ENCODE data around the gene CD34. TPM values are rescaled to one million over a fixed set of nuclear protein-coding genes. Genes with fewer than 3 reads are reported as not detected.

CD34 gene
- polyA plus RNA-seq, 4 donors = 1.1 to 23.7 (median 9.7) TPM

GRCh38 chr1:207867136-207868109, 43.5 kb downstream of the CD34 start:
- no peak for FAIRE-seq
- DNase-seq = no peak
- Histone ChIP-seq H3K27me3 (ENCODE audit: control insufficient read depth in 3 of 3, insufficient read depth in 3 of 3, low read length in 3 of 3) (no peaks in the 10 kb centered on the region), H3K4me3 (ENCODE audit: low read depth in 1 of 3, low read length in 3 of 3) (peak overlapping the region; percentile 61 to 84 (median 78)), H3K36me3 (ENCODE audit: control insufficient read depth in 3 of 3, insufficient read depth in 2 of 3, low read depth in 1 of 3, low read length in 3 of 3) (peaks cover 0 to 21% (median 0%) of the 10 kb centered on the region in 3 donors), H3K4me1 (ENCODE audit: control insufficient read depth in 3 of 3, insufficient read depth in 2 of 3, low read depth in 1 of 3, low read length in 2 of 3) (peaks cover 0 to 22% (median 6%) of the 10 kb centered on the region in 3 donors), H3K9me3 (ENCODE audit: control insufficient read depth in 2 of 2, insufficient read depth in 1 of 2, low read depth in 1 of 2, low read length in 1 of 2) (no peaks in the 10 kb centered on the region), H3K27ac (ENCODE audit: low read depth in 1 of 3, low read length in 2 of 3) (peak overlapping the region in 2 of 3 donors; percentile 22 to 83)
- WGBS, 3 donors = 62 to 74% (median 65%) methylated on average over 19 of the region's 19 CpGs

- FAIRE-seq = no peak
- H3K27ac ChIP-seq (ENCODE audit: low read depth in 1 of 3, low read length in 2 of 3) = peak overlapping the region in 1 of 3 donors; percentile 83
- peaks cover 0 to 25% (median 0%) of the 10 kb centered on the region in 3 donors for H3K36me3 ChIP-seq (ENCODE audit: control insufficient read depth in 3 of 3, insufficient read depth in 2 of 3, low read depth in 1 of 3, low read length in 3 of 3)
- 60 to 84% (median 76%) methylated on average over 9 of the region's 9 CpGs for WGBS, 3 donors
- H3K27me3 ChIP-seq (ENCODE audit: control insufficient read depth in 3 of 3, insufficient read depth in 3 of 3, low read length in 3 of 3) = no peaks in the 10 kb centered on the region
- H3K4me3 ChIP-seq (ENCODE audit: low read depth in 1 of 3, low read length in 3 of 3) = no peak overlapping the region
- DNase-seq = no peak
- H3K9me3 ChIP-seq (ENCODE audit: control insufficient read depth in 2 of 2, insufficient read depth in 1 of 2, low read depth in 1 of 2, low read length in 1 of 2) = no peaks in the 10 kb centered on the region
- H3K4me1 ChIP-seq (ENCODE audit: control insufficient read depth in 3 of 3, insufficient read depth in 2 of 3, low read depth in 1 of 3, low read length in 2 of 3) = peaks cover 0 to 22% (median 6%) of the 10 kb centered on the region in 3 donors
Observed at GRCh38 chr1:207866471-207867135, 44.3 kb downstream of the CD34 start.

GRCh38 chr1:207863893-207864535, 46.9 kb downstream of the CD34 start:
- Histone ChIP-seq H3K4me3 (ENCODE audit: low read depth in 1 of 3, low read length in 3 of 3) (no peak overlapping the region), H3K9me3 (ENCODE audit: control insufficient read depth in 2 of 2, insufficient read depth in 1 of 2, low read depth in 1 of 2, low read length in 1 of 2) (no peaks in the 10 kb centered on the region), H3K27me3 (ENCODE audit: control insufficient read depth in 3 of 3, insufficient read depth in 3 of 3, low read length in 3 of 3) (no peaks in the 10 kb centered on the region), H3K27ac (ENCODE audit: low read depth in 1 of 3, low read length in 2 of 3) (peak overlapping the region in 1 of 3 donors; percentile 32), H3K4me1 (ENCODE audit: control insufficient read depth in 3 of 3, insufficient read depth in 2 of 3, low read depth in 1 of 3, low read length in 2 of 3) (peaks cover 0 to 10% (median 6%) of the 10 kb centered on the region in 3 donors), H3K36me3 (ENCODE audit: control insufficient read depth in 3 of 3, insufficient read depth in 2 of 3, low read depth in 1 of 3, low read length in 3 of 3) (peaks cover 0 to 25% (median 0%) of the 10 kb centered on the region in 3 donors)
- WGBS, 3 donors = 60 to 77% (median 68%) methylated on average over 8 of the region's 8 CpGs
- DNase-seq = peak in 1 of 2 donors; percentile 31
- FAIRE-seq = no peak

- Histone ChIP-seq H3K9me3 (ENCODE audit: control insufficient read depth in 2 of 2, insufficient read depth in 1 of 2, low read depth in 1 of 2, low read length in 1 of 2) (no peaks in the 10 kb centered on the region), H3K4me3 (ENCODE audit: low read depth in 1 of 3, low read length in 3 of 3) (no peak overlapping the region), H3K27ac (ENCODE audit: low read depth in 1 of 3, low read length in 2 of 3) (no peak overlapping the region), H3K27me3 (ENCODE audit: control insufficient read depth in 3 of 3, insufficient read depth in 3 of 3, low read length in 3 of 3) (no peaks in the 10 kb centered on the region), H3K36me3 (ENCODE audit: control insufficient read depth in 3 of 3, insufficient read depth in 2 of 3, low read depth in 1 of 3, low read length in 3 of 3) (peaks cover 0 to 21% (median 0%) of the 10 kb centered on the region in 3 donors), H3K4me1 (ENCODE audit: control insufficient read depth in 3 of 3, insufficient read depth in 2 of 3, low read depth in 1 of 3, low read length in 2 of 3) (peaks cover 0 to 12% (median 5%) of the 10 kb centered on the region in 3 donors)
- 70 to 83% (median 75%) methylated on average over 2 of the region's 2 CpGs for WGBS, 3 donors
- no peak for DNase-seq
- FAIRE-seq = no peak
Observed at GRCh38 chr1:207862241-207862787, 48.6 kb downstream of the CD34 start.

- FAIRE-seq (no peak), DNase-seq (peak in 1 of 2 donors; percentile 46)
- WGBS, 3 donors = 59 to 78% (median 69%) methylated on average over 9 of the region's 9 CpGs
- Histone ChIP-seq H3K9me3 (ENCODE audit: control insufficient read depth in 2 of 2, insufficient read depth in 1 of 2, low read depth in 1 of 2, low read length in 1 of 2) (no peaks in the 10 kb centered on the region), H3K36me3 (ENCODE audit: control insufficient read depth in 3 of 3, insufficient read depth in 2 of 3, low read depth in 1 of 3, low read length in 3 of 3) (peaks cover 0 to 16% (median 0%) of the 10 kb centered on the region in 3 donors), H3K27ac (ENCODE audit: low read depth in 1 of 3, low read length in 2 of 3) (peak overlapping the region in 2 of 3 donors; percentile 3 to 30), H3K4me1 (ENCODE audit: control insufficient read depth in 3 of 3, insufficient read depth in 2 of 3, low read depth in 1 of 3, low read length in 2 of 3) (peaks cover 0 to 6% (median 0%) of the 10 kb centered on the region in 3 donors), H3K4me3 (ENCODE audit: low read depth in 1 of 3, low read length in 3 of 3) (no peak overlapping the region), H3K27me3 (ENCODE audit: control insufficient read depth in 3 of 3, insufficient read depth in 3 of 3, low read length in 3 of 3) (no peaks in the 10 kb centered on the region)
Observed at GRCh38 chr1:207861442-207862177, 49.3 kb downstream of the CD34 start.

GRCh38 chr1:207860531-207860930, 50.4 kb downstream of the CD34 start:
- Histone ChIP-seq H3K4me1 (ENCODE audit: control insufficient read depth in 3 of 3, insufficient read depth in 2 of 3, low read depth in 1 of 3, low read length in 2 of 3) (peaks cover 0 to 6% (median 0%) of the 10 kb centered on the region in 3 donors), H3K27ac (ENCODE audit: low read depth in 1 of 3, low read length in 2 of 3) (peak overlapping the region in 1 of 3 donors; percentile 5), H3K4me3 (ENCODE audit: low read depth in 1 of 3, low read length in 3 of 3) (no peak overlapping the region), H3K36me3 (ENCODE audit: control insufficient read depth in 3 of 3, insufficient read depth in 2 of 3, low read depth in 1 of 3, low read length in 3 of 3) (peaks cover 0 to 14% (median 0%) of the 10 kb centered on the region in 3 donors), H3K27me3 (ENCODE audit: control insufficient read depth in 3 of 3, insufficient read depth in 3 of 3, low read length in 3 of 3) (no peaks in the 10 kb centered on the region), H3K9me3 (ENCODE audit: control insufficient read depth in 2 of 2, insufficient read depth in 1 of 2, low read depth in 1 of 2, low read length in 1 of 2) (no peaks in the 10 kb centered on the region)
- 94 to 98% (median 94%) methylated on average over 5 of the region's 5 CpGs for WGBS, 3 donors
- no peak for FAIRE-seq
- DNase-seq = no peak

- H3K27me3 ChIP-seq (ENCODE audit: control insufficient read depth in 3 of 3, insufficient read depth in 3 of 3, low read length in 3 of 3) = no peaks in the 10 kb centered on the region
- H3K4me3 ChIP-seq (ENCODE audit: low read depth in 1 of 3, low read length in 3 of 3) = no peak overlapping the region
- no peak overlapping the region for H3K27ac ChIP-seq (ENCODE audit: low read depth in 1 of 3, low read length in 2 of 3)
- 42 to 69% (median 47%) methylated on average over 4 of the region's 4 CpGs for WGBS, 3 donors
- no peak for DNase-seq
- no peaks in the 10 kb centered on the region for H3K9me3 ChIP-seq (ENCODE audit: control insufficient read depth in 2 of 2, insufficient read depth in 1 of 2, low read depth in 1 of 2, low read length in 1 of 2)
- peaks cover 0 to 8% (median 0%) of the 10 kb centered on the region in 3 donors for H3K36me3 ChIP-seq (ENCODE audit: control insufficient read depth in 3 of 3, insufficient read depth in 2 of 3, low read depth in 1 of 3, low read length in 3 of 3)
- FAIRE-seq = no peak
- peaks cover 2 to 7% (median 3%) of the 10 kb centered on the region in 3 donors for H3K4me1 ChIP-seq (ENCODE audit: control insufficient read depth in 3 of 3, insufficient read depth in 2 of 3, low read depth in 1 of 3, low read length in 2 of 3)
Observed at GRCh38 chr1:207858806-207859205, 52.1 kb downstream of the CD34 start.
